PFSK-1 (cell line): ENCODE results near the gene ZMYM5.

Experiments used
- FOXP2 ChIP-seq: optimal IDR thresholded peaks from 2 replicates; pipeline ENCODE3; 2011; ENCODE audit warnings: borderline replicate concordance, control low read depth, inconsistent platforms; ENCODE audit not compliant: insufficient read depth; ENCODE audit errors: extremely low read length, extremely low read depth
- POLR2AphosphoS5 ChIP-seq: IDR thresholded peaks from 2 replicates; pipeline ENCODE4 v1.6.1; 2012; ENCODE audit warnings: low read depth, mild to moderate bottlenecking, control low read depth, low read length, moderate library complexity
- REST ChIP-seq, 2 experiments: IDR thresholded peaks; 2 replicates each; pipeline versions ENCODE4 v1.6.1 to v1.8.0; 2011 to 2012; ENCODE audit warnings: low read depth in 2 of 2, low read length in 2 of 2, control low read depth in 1 of 2, inconsistent platforms in 1 of 2, mild to moderate bottlenecking in 1 of 2, moderate library complexity in 1 of 2; ENCODE audit not compliant: insufficient read depth in 1 of 2
- SIN3A ChIP-seq: IDR thresholded peaks from 2 replicates; pipeline ENCODE4 v1.6.1; 2012; ENCODE audit warnings: mild to moderate bottlenecking, low read length, moderate library complexity, borderline replicate concordance; ENCODE audit not compliant: insufficient read depth
- TAF1 ChIP-seq: IDR thresholded peaks from 2 replicates; pipeline ENCODE4 v1.6.1; 2012; ENCODE audit warnings: low read length, control low read depth, borderline replicate concordance; ENCODE audit not compliant: insufficient read depth

ZMYM5 gene

DNA sequence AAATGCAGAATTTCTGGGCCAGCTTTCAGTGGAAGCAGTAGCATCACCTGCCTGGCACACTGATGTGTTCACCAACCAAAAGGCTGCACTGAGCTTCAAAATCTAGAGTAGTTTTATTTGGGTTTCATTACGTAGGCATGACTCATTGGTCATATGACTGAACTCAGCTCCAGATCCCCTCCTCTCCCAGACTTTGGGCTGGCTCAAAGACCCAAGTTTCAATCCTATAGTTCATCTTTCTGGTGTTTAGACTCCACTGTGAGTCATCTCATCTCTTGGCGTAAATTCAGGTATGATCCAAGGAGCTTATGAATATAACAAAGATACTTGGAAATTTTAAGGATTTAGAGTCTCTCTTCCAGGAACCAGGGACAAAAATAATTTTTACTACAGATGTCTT, 17.7 kb downstream of the ZMYM5 start:
- TF ChIP-seq TAF1 (no peak), SIN3A (no peak), REST (IDR thresholded peaks at IDR 0.05; ENCODE audit: insufficient read depth in 1 of 2, low read depth in 2 of 2, low read length in 2 of 2) (no peak), FOXP2 (no peak), POLR2AphosphoS5 (no peak)

- TF ChIP-seq REST (IDR thresholded peaks at IDR 0.05; ENCODE audit: insufficient read depth in 1 of 2, low read depth in 2 of 2, low read length in 2 of 2) (no peak), TAF1 (no peak)
Measured at GRCh38 chr13:19838865-19839275, 24.6 kb downstream of the ZMYM5 start.

- TF ChIP-seq TAF1: no peak
- no peak for TF ChIP-seq REST (IDR thresholded peaks at IDR 0.05; ENCODE audit: insufficient read depth in 1 of 2, low read depth in 2 of 2, low read length in 2 of 2)
- TF ChIP-seq FOXP2: no peak
- no peak for TF ChIP-seq POLR2AphosphoS5
- no peak for TF ChIP-seq SIN3A
Measured at GRCh38 chr13:19836472-19836871, 27.0 kb downstream of the ZMYM5 start.

GRCh38 chr13:19834704-19835103, 28.7 kb downstream of the ZMYM5 start:
- TF ChIP-seq TAF1 (no peak), SIN3A (no peak), POLR2AphosphoS5 (no peak), REST (IDR thresholded peaks at IDR 0.05; ENCODE audit: insufficient read depth in 1 of 2, low read depth in 2 of 2, low read length in 2 of 2) (no peak), FOXP2 (no peak)

- TF ChIP-seq POLR2AphosphoS5: no peak
- no peak for TF ChIP-seq REST (IDR thresholded peaks at IDR 0.05; ENCODE audit: insufficient read depth in 1 of 2, low read depth in 2 of 2, low read length in 2 of 2)
- TF ChIP-seq FOXP2: no peak
- TF ChIP-seq SIN3A: no peak
- no peak for TF ChIP-seq TAF1
Measured at GRCh38 chr13:19822673-19823072, 40.8 kb downstream of the ZMYM5 start.
